ENCODE results near the gene TJP2.

Gene TJP2

DNA sequence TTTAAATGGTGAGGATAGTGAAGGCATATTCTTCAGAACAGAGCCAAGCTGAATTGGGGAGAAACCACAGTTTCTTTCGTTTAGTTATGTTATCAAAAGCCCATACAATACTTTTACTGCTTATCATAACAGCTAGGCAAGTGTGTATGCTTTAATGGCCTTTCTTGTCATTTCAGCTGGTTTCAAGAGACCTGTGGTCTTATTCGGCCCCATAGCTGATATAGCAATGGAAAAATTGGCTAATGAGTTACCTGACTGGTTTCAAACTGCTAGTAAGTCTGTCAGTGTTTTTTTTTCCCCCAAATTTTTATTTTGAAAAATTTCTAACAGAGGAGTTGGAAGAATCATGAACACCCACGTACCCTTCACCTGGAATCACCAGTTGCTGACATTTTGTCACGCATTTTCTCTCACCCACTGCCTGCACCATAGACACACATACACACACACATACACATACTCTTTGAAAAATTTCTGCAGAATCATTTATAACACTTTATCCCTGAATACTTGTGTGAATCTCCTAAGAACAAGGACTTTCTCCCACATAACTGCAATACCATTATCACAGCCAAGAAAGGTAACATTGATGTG is 63.7 kb downstream of the TJP2 start:
- no peak for DNase-seq

DNA sequence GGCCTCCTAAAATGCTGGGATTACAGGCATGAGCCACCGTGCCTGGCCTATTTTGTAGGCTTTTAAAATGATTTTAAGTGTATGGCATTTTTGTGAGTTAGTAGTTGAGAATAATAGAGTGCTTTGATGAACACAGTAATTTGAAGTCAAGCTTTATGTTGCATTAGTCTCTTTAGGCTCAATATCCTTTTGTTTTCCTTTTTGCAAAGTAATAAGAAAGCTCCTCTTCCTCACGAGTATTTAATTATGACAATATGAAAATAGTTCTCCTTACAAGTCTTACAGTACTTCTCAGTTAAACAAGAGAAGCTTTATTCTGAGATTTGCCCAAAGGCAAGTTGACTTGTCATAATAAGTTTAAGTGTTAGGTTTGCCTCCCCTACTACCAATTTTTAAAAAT is 69.0 kb downstream of the TJP2 start:
- DNase-seq, result no peak

DNA sequence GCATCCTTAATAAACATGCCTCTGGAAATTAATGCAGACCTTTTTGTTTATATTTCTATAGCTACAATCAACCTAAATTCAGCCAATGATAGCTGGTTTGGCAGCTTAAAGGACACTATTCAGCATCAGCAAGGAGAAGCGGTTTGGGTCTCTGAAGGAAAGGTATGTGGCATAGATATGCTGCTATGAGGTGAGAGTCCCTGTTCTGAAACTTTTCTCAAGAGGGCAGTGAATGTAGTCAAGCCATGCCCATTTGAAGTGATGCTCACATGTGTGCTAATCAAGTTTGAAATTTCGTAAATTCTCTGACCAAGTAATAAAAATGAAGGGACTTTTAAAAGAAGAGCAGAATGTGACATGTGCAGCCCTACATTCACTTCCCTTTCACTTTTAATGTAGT is 72.6 kb downstream of the TJP2 start:
- no peak for DNase-seq

DNA sequence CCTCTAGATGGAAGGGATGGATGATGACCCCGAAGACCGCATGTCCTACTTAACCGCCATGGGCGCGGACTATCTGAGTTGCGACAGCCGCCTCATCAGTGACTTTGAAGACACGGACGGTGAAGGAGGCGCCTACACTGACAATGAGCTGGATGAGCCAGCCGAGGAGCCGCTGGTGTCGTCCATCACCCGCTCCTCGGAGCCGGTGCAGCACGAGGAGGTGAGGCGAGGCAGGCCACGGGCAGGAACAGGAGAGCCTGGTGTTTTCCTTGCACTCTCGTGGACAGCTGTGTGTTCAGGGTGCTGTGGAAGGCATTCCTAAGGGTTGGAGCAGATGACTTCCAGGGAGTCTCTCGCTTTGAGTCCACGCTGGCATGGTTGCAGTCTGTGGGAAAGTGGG is 73.9 kb downstream of the TJP2 start:
- no peak for DNase-seq

DNA sequence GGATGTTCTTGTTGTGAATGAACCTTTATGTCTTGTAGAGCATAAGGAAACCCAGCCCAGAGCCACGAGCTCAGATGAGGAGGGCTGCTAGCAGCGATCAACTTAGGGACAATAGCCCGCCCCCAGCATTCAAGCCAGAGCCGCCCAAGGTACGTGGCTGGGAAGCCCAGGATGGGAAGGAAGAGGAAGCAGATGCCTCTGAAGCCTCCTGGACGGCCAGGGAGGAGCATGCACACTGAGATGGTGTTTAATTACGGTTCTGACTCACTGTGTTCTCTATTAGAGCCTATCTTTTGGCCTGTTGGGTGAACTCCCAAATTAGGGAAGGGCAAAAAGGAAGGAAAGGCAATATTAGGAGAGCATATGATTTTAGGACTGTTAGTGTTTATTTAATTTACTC is 75.3 kb downstream of the TJP2 start:
- DNase-seq, result peak; percentile 69

DNA sequence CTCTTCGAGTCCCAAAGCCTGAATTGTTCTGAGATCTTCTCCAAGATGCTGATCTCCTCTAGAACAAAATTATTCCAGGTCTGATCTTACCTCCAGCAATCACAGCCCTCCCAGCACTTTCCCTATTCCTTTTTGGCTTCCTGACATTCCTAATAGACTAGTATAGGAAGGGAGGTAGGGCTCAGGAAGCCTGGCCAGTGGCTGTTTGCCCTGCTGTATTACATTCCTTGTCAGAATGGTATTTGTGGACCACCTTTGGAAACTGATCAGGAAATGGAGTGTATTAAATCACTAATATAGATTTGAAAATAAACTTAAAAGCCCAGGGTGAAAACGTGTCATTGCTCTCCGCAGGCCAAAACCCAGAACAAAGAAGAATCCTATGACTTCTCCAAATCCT is 76.6 kb downstream of the TJP2 start:
- DNase-seq, result no peak

DNA sequence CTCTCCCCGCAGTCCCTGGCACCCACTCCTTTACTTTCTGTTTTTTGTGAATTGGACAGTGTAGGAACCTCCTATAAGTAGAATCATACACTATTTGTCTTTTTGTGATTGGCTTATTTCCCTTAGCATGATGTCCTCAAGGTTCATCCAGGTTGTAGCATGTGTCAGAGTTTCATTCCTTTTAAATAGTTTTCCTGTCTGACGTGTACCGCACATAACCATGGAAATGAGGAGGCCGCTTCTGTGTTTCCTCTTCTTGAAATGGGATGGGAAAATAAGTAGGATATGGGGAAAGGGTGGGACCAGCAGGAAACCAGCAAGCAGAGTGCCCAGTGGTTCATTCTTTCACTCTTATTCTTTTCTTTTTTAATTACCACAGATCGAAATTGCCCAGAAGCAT is 78.4 kb downstream of the TJP2 start:
- DNase-seq, result no peak

DNA sequence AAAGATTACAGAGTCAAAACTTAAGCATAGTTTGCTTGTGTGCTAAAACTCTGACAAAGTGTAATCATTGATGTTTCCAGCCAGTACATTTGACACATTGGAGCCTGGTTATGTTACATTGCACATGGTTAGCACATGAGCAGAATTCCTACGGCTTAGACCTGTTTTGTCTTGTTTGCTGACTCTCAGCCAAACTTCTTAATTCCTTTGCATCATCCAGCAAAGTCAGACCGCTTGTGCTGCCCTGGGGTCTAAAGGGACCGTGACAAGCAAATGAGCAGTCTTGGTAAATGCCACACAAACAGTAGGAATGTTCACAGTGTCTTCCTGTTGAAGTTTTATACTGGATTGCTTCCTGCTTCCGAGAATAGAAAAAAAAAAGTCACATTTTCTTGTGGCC is 79.0 kb downstream of the TJP2 start:
- no peak for DNase-seq

DNA sequence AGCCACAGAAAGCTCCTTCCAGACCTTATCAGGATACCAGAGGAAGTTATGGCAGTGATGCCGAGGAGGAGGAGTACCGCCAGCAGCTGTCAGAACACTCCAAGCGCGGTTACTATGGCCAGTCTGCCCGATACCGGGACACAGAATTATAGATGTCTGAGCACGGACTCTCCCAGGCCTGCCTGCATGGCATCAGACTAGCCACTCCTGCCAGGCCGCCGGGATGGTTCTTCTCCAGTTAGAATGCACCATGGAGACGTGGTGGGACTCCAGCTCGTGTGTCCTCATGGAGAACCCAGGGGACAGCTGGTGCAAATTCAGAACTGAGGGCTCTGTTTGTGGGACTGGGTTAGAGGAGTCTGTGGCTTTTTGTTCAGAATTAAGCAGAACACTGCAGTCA is 80.1 kb downstream of the TJP2 start:
- DNase-seq, result no peak

DNA sequence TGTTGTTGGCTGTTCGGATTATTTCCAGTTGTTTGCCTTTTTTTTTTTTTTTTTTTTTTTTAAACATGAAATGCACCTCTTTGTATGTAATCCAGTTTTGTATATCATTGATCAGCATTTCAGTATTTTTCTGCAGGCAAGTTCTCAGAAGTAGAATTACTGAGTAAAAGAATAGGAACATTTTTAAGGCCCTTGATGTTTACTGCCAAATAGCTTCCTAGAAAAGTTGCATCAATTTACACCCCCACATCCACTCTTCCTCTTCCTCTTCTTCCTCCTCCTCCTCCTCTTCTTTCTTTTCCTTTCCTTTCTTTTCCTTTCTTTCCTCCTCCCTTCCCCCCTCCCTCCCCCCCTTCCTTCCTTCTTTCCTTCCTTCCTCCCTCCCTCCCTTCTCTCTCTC is 81.5 kb downstream of the TJP2 start:
- no peak for DNase-seq

DNA sequence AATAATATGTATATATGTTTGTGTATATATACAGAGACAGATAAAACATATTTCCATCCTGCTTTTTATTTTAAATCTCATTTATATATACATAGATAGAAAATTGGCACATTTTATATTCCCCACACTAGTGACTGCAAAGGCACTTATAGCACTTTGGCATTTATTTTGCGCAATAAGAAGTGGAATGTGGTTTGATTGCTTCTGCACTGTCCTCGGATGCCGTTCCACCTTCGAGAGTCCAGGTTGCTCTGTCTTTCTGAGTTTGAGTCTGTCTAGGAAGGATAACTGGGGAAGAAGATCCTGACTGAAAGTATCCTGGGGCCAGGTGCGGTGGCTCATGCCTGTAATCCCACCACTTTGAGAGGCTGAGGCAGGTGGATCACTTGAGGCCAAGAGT is 84.5 kb downstream of the TJP2 start:
- DNase-seq, result no peak

DNA sequence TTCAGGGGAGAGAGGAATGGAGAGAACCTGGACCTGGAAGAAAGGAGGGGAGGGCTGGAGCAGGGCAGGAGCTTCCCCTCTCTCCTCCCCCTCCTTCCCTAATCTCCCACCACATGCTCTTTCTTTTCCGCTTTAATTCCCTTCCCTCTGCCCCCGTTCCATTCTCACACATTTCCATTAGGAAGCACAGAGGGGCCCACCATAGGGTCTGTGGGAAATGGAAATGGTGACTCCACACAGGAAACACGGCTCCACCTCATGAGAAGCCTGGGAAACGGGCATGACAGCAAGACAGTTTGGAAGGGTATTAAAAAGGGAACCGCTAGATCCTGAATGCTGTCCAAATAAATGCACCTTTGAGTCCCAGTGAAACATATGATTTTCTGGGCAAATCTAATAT is 86.1 kb downstream of the TJP2 start:
- DNase-seq, result no peak

DNA sequence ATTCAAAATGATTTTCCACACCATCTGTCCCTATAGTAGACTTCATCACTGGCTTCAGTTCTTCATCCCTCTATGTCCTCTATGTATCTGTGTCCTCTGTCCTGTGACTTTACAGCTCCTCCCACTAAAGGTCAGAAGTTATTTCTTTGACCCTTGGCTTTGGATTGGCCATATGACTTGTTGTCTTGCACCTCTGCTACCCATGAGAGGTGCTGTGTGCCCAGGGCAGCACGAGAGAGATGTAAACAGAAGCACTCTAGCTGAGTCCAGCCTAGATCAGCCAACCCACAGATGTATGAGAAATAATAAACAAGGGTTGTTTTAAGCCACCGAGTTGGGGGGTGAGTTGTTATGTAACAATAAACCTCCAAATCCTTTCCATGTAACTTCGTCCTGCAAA is 87.6 kb downstream of the TJP2 start:
- DNase-seq, result no peak

DNA sequence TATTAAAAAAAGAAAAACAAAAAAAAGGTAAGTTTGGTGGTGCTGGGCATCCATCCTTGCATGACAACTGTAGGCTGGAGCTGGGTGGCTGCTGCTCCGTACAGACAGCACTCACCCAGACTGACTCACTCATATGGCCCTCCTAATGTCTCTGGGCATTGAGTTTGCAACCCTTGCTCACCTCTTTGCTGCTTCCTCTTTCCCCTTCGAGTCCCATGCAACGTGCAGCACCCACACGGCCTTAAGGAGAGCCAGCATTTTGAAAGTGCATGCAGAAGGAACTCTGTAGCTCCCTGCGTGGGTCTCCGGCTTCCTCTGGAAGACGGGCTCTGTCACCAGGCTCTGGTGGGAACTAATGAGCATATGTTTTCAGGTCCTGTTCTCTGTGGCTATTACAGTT is 90.4 kb downstream of the TJP2 start:
- no peak for DNase-seq

DNA sequence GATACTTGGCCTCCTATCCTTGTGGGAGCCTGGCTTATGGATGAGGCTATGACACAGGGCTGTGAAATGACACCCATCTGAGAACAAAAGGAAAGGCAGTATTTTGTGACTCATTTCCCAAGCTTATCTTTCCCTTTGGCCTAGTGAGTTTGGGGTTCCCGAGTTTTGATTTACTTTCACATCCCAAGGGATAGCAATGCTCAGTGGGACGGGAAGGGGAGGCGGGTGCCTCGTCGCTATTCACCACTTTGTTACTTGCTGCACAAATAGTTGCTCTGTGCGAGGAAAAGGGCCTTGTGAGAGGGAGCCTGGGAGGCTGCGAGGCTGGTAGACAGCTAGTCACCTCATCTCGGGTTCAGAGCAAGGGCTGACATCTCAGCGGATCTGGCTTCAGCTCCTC is 91.8 kb downstream of the TJP2 start:
- DNase-seq, result peak; percentile 58

DNA sequence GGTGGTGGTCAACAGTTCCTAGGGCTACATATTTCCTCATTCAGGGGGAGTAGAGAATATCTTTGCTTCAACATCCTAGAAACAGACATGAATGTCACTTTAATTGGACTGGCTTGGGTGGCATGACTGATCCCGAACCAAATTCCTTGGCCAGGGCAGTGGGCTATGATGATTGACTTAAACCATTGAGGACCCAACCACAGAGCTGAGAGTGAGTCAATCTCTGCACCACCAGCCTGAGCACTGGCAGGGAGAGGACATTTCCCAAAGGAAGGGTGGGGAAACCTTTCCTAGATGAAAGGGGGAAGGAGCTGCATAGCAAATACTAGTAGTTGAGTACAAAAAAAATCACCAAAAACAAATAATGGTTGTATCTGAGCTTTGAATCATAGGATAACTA is 98.1 kb downstream of the TJP2 start:
- DNase-seq, result no peak

DNA sequence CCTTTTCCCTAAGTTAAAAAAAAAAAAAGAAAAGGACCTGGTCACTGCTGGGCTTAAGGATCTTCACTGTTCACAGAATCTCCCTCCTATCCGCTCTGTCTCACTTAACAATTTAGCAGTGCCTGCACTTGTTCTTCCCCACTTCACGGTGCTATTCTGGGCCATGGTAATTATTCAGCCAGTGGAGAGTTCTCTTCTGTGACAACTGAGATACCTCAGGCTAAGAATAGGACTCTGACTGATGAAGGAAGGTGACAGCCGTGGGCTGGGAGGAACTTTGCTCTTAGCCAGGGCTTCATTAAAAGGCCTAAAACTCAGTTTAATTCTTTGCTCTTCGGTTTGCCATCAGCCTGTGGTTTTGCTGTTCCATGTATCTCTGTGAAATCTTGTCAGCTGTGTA is 99.1 kb downstream of the TJP2 start:
- no peak for DNase-seq

DNA sequence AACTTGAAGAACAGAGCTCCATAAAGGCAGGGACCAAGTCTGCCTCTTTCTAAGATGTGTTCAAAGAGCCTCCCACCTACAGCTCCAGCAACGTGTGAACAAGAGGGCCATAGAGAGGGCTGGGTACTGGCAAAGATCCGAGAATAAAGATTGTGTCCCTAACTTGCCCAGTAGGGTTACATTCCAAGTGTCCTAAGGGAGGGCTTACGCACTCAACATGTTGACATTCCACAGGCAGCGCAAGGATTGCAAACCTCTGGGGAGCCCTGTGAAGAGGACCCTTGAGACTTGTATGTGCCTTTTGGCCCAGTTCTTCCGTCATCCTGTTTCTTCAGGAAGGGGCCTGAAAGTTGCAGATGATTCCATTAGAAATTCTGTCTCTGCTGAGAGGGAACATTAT is 102.7 kb downstream of the TJP2 start:
- no peak for DNase-seq

DNA sequence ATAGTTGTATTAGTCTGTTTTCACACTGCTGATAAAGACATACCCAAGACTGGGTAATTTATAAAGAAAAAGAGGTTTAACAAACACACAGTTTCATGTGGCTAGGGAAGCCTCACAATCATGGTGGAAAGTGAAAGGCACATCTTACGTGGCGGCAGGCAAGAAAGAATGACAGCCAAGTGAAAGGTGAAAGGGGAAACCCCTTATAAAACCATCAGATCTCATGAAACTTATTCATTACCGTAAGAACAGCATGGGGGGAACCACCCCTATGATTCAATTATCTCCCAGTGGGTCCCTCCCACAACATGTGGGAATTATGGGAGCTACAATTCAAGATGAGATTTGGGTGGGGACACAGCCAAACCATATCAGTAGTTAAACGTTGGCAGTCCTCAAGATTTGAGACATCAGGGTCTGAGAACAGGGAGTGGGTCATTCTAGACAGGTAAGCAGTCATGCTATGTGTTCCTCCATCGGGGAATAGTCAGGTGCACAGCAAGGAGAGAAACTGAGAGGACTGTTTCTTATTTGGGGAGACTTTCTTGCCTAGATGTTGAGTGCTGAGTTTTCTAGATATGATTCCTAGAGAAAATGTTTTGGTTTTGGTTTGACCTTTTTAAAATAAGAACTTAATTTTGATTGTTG is 105.1 kb downstream of the TJP2 start:
- no peak for DNase-seq

DNA sequence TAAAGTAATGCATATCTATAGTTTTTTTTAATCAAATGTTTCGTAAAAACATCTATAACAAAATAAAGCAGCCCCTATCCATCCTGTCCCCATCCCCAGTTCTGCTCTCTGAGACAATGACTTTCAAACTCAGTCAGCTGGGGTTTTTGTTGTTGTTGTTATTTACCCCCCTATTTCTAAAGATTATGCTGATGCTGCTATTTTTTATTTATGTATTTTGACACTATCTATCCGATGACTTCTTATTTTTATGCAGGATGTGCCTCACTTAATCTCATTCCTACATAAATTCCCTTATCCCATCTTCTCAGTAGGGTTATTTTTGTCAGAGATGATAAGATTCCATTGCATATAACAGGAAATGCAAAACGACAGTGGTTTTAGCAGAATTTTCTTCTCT is 105.7 kb downstream of the TJP2 start:
- DNase-seq, result no peak

DNA sequence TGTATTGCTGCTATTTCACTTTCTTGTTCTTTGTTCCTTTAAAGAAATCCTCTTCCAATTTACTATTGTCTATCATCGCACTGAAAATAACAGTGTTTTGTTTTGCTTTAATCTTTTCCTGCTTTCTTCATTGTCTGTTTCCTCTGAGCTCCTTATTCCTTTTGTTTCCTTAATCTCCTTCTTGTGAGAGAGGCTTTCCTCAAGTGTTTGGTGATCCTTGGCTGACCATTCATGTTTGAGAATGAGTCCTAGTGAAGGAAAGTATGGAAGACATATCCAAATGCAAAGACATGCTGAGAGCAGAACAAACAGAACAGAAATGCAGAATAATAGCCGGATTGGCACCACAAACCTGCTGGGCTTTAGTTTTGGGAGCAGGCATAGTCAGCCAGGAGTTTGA is 108.9 kb downstream of the TJP2 start:
- DNase-seq, result no peak

DNA sequence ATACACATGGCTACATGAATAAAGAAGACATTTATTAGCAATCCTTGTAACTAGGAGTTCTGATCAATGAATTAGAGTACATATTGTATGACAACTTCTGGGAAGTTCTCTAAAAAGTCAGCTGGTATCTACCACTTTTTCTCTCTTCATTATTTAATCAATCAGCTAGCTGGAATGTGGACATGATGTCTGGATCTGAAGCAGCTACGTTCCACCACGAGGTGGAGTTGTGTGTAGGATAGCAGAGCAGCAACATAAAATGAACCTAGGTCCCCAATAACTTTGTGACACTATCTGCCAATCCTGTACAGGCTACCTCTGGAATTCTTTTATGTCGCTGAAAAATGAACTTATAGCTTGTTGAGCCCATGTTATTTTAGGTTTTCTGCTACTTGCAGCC is 118.0 kb downstream of the TJP2 start:
- no peak for DNase-seq

DNA sequence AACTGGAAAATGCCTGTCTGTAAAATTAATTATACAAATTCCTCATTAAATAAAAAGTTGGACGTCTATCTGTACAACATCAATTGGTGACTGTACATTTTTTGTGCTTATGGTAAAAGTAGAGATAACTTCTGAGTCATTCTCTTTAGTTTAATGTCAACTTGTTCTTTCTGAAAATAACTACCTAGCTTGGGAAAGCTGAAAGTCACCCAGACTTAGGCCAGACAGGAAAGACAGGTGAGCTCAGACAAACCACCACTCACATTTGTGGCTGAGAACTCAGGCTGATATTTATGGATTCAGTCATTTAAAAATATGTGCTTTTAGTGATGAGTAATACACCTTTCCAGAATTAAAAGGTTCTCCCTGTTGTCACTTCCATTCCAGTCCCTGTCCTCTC is 119.1 kb downstream of the TJP2 start:
- no peak for DNase-seq

DNA sequence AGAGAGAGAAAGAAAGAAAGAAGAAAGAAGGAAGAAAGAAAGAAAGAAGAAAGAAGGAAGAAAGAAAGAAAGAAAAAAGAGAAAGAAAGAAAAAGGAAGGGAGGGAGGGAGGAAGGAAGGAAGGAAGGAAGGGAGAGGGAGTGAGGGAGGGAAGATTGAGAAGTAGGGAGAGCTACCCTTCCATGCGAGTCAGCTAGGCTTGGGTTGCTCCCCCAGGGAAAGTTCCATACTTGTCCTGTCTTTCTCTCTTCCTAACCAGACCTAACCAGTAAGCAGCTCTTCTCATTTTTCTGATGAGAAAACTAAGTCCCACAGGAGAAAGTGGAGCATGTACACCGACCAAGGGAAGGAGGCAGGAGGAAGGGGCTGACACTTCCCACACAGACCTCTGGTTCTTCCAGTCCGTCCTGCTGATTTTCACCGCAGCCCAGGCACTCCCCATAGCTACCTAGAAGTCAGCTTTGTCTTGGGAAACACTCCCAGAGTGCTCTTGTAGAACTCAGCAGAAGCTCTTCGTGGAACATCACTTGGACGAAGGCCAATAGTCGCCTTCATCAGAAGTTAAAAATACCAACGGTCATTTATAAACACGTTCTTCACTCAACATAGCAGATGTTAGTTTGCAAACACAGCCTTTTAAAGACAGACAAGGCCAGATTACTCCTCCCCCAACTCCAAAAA is 121.9 kb downstream of the TJP2 start:
- DNase-seq, result no peak
